Fibroblast of lung (primary cell): ENCODE results near the gene LRRC8C.

Source experiments
- CTCF ChIP-seq, 2 donors: IDR thresholded peaks in 1 of 2; conservative IDR thresholded peaks in 1 of 2; 1 replicate in 1 of 2; 2 replicates in 1 of 2; pipeline ENCODE4 v1.5.1; 2011 to 2012; ENCODE audit warnings: low read length in 2 of 2, control low read depth in 1 of 2, inconsistent platforms in 1 of 2, low read depth in 1 of 2, mild to moderate bottlenecking in 1 of 2
- EZH2 ChIP-seq: IDR thresholded peaks from 2 replicates; pipeline ENCODE4 v1.5.1; 2012; ENCODE audit warnings: low read length, control low read depth, mild to moderate bottlenecking; ENCODE audit errors: missing control alignments

DNA sequence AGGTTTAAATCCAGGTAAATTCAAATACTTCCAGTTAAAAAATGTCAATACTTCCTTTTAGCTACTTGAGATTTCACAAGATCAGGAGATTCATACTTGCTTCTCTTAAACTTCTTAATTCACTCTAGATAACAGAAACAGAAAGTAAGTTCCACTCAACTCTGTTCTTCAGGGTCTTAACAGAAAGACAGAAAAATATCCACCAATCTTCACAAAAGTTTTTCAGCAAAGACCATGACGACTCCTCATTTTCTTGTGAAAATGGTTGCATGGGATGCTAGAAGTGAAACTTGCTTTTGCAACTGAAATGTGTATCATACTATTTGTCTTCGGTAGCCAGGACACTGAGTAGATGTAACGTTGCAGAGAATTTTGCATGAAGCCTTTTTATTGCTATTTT, 12.3 kb upstream of the LRRC8C start:
- TF ChIP-seq CTCF (conservative IDR thresholded peaks at IDR 0.05 in 1 of 2, IDR thresholded peaks at IDR 0.05 in 1 of 2; ENCODE audit: low read depth in 1 of 2, low read length in 2 of 2) (no peak), EZH2 (no peak)
